Suprapubic skin (tissue), 4 donors: ENCODE measurements around the gene GSG1L.

ENCODE experiments used
- EP300 ChIP-seq: sonication (generic); formaldehyde crosslinking; IDR thresholded peaks from one replicate; pipeline ENCODE4 v1.6.1; 2017; ENCODE audit warnings: antibody characterized with exemption
- POLR2A ChIP-seq, 2 donors: fragments of 450-650 bp; IDR thresholded peaks; one replicate each; pipeline ENCODE4 v1.6.1; 2017; ENCODE audit warnings: antibody characterized with exemption in 2 of 2, mild to moderate bottlenecking in 2 of 2, moderate library complexity in 2 of 2
- POLR2AphosphoS5 ChIP-seq, 3 donors: sonication (generic); formaldehyde crosslinking; IDR thresholded peaks; one replicate each; pipeline ENCODE4 v1.6.1; 2017; ENCODE audit warnings: antibody characterized with exemption in 3 of 3
- TF ChIP-seq, protein P1 (sequence below), 2 donors: fragments of 200-600 bp in 1 of 2; fragments of 450-650 bp in 1 of 2; sonication (generic) in 1 of 2; IDR thresholded peaks; one replicate each; pipeline ENCODE4 v1.5.1; 2016 to 2019; ENCODE audit warnings: antibody characterized with exemption in 2 of 2, mild to moderate bottlenecking in 1 of 2, moderate library complexity in 1 of 2

DNA sequence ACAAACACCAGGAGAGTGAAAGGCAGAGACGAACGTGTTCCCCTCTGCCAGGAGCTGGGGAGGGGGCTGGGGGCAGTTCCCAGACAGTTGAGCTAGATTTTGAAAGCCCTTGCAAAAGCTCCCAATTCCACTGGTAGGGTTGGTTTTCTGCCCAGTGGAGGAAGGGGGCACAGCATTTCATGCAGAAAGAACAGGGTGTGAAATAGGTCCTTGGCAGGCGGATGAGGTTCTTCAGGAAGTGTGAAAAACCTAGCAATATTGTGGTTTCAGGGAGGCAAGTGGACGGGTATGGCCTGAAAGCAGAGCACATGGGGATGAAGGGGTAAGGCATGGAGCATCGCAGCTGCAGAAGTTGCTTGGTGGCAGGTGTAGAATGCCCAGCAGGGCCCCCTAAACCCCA lies 265.3 kb downstream of the GSG1L start:
- TF ChIP-seq POLR2A (IDR thresholded peaks at IDR 0.05) (no peak), POLR2AphosphoS5 (IDR thresholded peaks at IDR 0.05) (no peak), EP300 (no peak)
- TF ChIP-seq, protein P1, sequence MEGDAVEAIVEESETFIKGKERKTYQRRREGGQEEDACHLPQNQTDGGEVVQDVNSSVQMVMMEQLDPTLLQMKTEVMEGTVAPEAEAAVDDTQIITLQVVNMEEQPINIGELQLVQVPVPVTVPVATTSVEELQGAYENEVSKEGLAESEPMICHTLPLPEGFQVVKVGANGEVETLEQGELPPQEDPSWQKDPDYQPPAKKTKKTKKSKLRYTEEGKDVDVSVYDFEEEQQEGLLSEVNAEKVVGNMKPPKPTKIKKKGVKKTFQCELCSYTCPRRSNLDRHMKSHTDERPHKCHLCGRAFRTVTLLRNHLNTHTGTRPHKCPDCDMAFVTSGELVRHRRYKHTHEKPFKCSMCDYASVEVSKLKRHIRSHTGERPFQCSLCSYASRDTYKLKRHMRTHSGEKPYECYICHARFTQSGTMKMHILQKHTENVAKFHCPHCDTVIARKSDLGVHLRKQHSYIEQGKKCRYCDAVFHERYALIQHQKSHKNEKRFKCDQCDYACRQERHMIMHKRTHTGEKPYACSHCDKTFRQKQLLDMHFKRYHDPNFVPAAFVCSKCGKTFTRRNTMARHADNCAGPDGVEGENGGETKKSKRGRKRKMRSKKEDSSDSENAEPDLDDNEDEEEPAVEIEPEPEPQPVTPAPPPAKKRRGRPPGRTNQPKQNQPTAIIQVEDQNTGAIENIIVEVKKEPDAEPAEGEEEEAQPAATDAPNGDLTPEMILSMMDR (IDR thresholded peaks at IDR 0.05): no peak
